Stomach (tissue), 9 donors: ENCODE results near the gene POLA1. TPM values are rescaled to one million over a fixed set of nuclear protein-coding genes. Genes with fewer than 3 reads are reported as not detected.

Experiments used
- DNase-seq, 2 donors: peaks; one replicate each; pipeline versions ENCODE4 v3.0.0 to v3.0.0-alpha.2; 2013 to 2019
- H3K27ac ChIP-seq, 5 donors: fragments of 200-600 bp in 4 of 5; sonication (generic) in 4 of 5; one replicate each; pipeline ENCODE4 v1.5.1; 2013 to 2019; ENCODE audit warnings: mild to moderate bottlenecking in 1 of 5, moderate library complexity in 1 of 5
- H3K27me3 ChIP-seq, 3 donors: fragments of 200-600 bp; sonication (generic); one replicate each; pipeline ENCODE4 v1.5.1; 2017 to 2019; ENCODE audit warnings: mixed run types in 1 of 3
- H3K36me3 ChIP-seq, 4 donors: fragments of 200-600 bp; sonication (generic); 1 replicate in 3 of 4; 2 replicates in 1 of 4; pipeline ENCODE4 v1.5.1; 2016 to 2019
- H3K4me1 ChIP-seq, 4 donors: fragments of 200-600 bp; sonication (generic); one replicate each; pipeline ENCODE4 v1.5.1; 2016 to 2019
- H3K4me3 ChIP-seq, 4 donors: fragments of 200-600 bp; sonication (generic) in 3 of 4; one replicate each; pipeline ENCODE4 v1.5.1; 2016 to 2019; ENCODE audit warnings: mild to moderate bottlenecking in 1 of 4
- H3K9me3 ChIP-seq, 4 donors: fragments of 200-600 bp; sonication (generic); one replicate each; pipeline ENCODE4 v1.5.1; 2016 to 2019
- CTCF ChIP-seq, 7 experiments: fragments of 450-650 bp in 4 of 7; fragments of 200-600 bp in 3 of 7; sonication (generic) in 3 of 7; IDR thresholded peaks; one replicate each; pipeline ENCODE4 v1.5.1; 2016 to 2019; ENCODE audit warnings: antibody characterized with exemption in 7 of 7, control low read depth in 2 of 7, mild to moderate bottlenecking in 1 of 7
- EP300 ChIP-seq: sonication (generic); formaldehyde crosslinking; IDR thresholded peaks from one replicate; pipeline ENCODE4 v1.6.1; 2017; ENCODE audit warnings: antibody characterized with exemption
- POLR2A ChIP-seq, 4 donors: fragments of 450-650 bp; IDR thresholded peaks; one replicate each; pipeline ENCODE4 v1.6.1; 2016; ENCODE audit warnings: antibody characterized with exemption in 4 of 4, control low read depth in 2 of 4, mild to moderate bottlenecking in 1 of 4, moderate library complexity in 1 of 4
- POLR2AphosphoS5 ChIP-seq, 3 donors: sonication (generic); formaldehyde crosslinking; IDR thresholded peaks; one replicate each; pipeline ENCODE4 v1.6.1; 2016; ENCODE audit warnings: antibody characterized with exemption in 3 of 3
- WGBS, 5 donors: extraction: QIAGEN DNeasy Blood & Tissue Kit in 3 of 5; methylation state at CpG; one replicate each; pipeline versions ENCODE4 v1.1.5 to v1.1.7; 2013 to 2018; 5-methylcytosine and 5-hydroxymethylcytosine counted together
- intact Hi-C: fragments of 100-400 bp; cut with DNase I; formaldehyde crosslinking; loops from one replicate; pipeline ENCODE4 v1.15.1; 2023; ENCODE audit warnings: low total_unique reads
- polyA plus RNA-seq, 3 donors: library from polyadenylated mRNA; stranded (reverse); fragments of 200-250 nt; gene quantifications; one replicate each; pipeline ENCODE4 v1.2.3, GENCODE V29; 2013
- total RNA-seq, 5 donors: library from RNA; depleted of rRNA; stranded (reverse); fragments of >200 nt; gene quantifications; one replicate each; pipeline versions ENCODE4 v1.1.0 to v1.2.3, GENCODE V29; 2014 to 2016
- donor health status: healthy with polysubstance abuse.
- donor health status: Bipolar disorder and iron deficiency.
- donor health status: healthy.

Gene POLA1
- total and polyA plus RNA-seq, 8 donors: 2.7 to 32.9 (median 8.9) TPM

GRCh38 chrX:24955372-24955930 is 261.7 kb downstream of the POLA1 start:
- 70 to 93% (median 86%) methylated on average over 2 of the region's 2 CpGs for WGBS, 5 donors
- H3K9me3 ChIP-seq: no peaks in the 10 kb centered on the region
- intact Hi-C loops: no loop called here
- no peak for DNase-seq
- no peak overlapping the region for H3K27ac ChIP-seq
- no peaks in the 10 kb centered on the region for H3K4me1 ChIP-seq
- H3K4me3 ChIP-seq: no peak overlapping the region
- H3K27me3 ChIP-seq: no peaks in the 10 kb centered on the region
- TF ChIP-seq CTCF (IDR thresholded peaks at IDR 0.05) (no peak), POLR2A (IDR thresholded peaks at IDR 0.05) (no peak), POLR2AphosphoS5 (IDR thresholded peaks at IDR 0.05) (no peak), EP300 (no peak)
- H3K36me3 ChIP-seq: no peaks in the 10 kb centered on the region

GRCh38 chrX:24956828-24957227 is 263.1 kb downstream of the POLA1 start:
- no peaks in the 10 kb centered on the region for H3K36me3 ChIP-seq
- H3K9me3 ChIP-seq: no peaks in the 10 kb centered on the region
- no peak overlapping the region for H3K4me3 ChIP-seq
- intact Hi-C loops: no loop called here
- no peak for TF ChIP-seq POLR2AphosphoS5 (IDR thresholded peaks at IDR 0.05)
- no peak for TF ChIP-seq POLR2A (IDR thresholded peaks at IDR 0.05)
- TF ChIP-seq CTCF (IDR thresholded peaks at IDR 0.05): no peak
- no peak for TF ChIP-seq EP300
- H3K27ac ChIP-seq: no peak overlapping the region
- H3K27me3 ChIP-seq: no peaks in the 10 kb centered on the region
- DNase-seq: no peak
- H3K4me1 ChIP-seq: no peaks in the 10 kb centered on the region

- Histone ChIP-seq H3K36me3 (no peaks in the 10 kb centered on the region), H3K27ac (no peak overlapping the region), H3K4me3 (no peak overlapping the region), H3K4me1 (no peaks in the 10 kb centered on the region), H3K27me3 (no peaks in the 10 kb centered on the region), H3K9me3 (no peaks in the 10 kb centered on the region)
- no peak for DNase-seq
- TF ChIP-seq POLR2AphosphoS5 (IDR thresholded peaks at IDR 0.05) (no peak), EP300 (no peak), CTCF (IDR thresholded peaks at IDR 0.05) (no peak), POLR2A (IDR thresholded peaks at IDR 0.05) (no peak)
- 58 to 84% (median 79%) methylated on average over 1 of the region's 1 CpG for WGBS, 5 donors
- intact Hi-C loops: no loop called here
Observed at GRCh38 chrX:24961809-24962208, 268.1 kb downstream of the POLA1 start.

GRCh38 chrX:24963823-24964222 is 270.1 kb downstream of the POLA1 start:
- no peak for DNase-seq
- Histone ChIP-seq H3K27ac (no peak overlapping the region), H3K4me3 (no peak overlapping the region), H3K4me1 (no peaks in the 10 kb centered on the region), H3K27me3 (no peaks in the 10 kb centered on the region), H3K9me3 (no peaks in the 10 kb centered on the region), H3K36me3 (no peaks in the 10 kb centered on the region)
- 83 to 92% (median 85%) methylated on average over 2 of the region's 2 CpGs for WGBS, 5 donors
- TF ChIP-seq POLR2AphosphoS5 (IDR thresholded peaks at IDR 0.05) (no peak), EP300 (no peak), POLR2A (IDR thresholded peaks at IDR 0.05) (no peak)
- intact Hi-C loops: no loop called here

GRCh38 chrX:24965372-24965771 is 271.7 kb downstream of the POLA1 start:
- Histone ChIP-seq H3K4me1 (no peaks in the 10 kb centered on the region), H3K27me3 (no peaks in the 10 kb centered on the region), H3K27ac (no peak overlapping the region), H3K4me3 (no peak overlapping the region), H3K9me3 (peaks cover 0 to 4% (median 2%) of the 10 kb centered on the region in 4 donors), H3K36me3 (no peaks in the 10 kb centered on the region)
- intact Hi-C loops: no loop called here
- no peak for TF ChIP-seq POLR2AphosphoS5 (IDR thresholded peaks at IDR 0.05)
- TF ChIP-seq EP300: no peak
- TF ChIP-seq POLR2A (IDR thresholded peaks at IDR 0.05): no peak
- no peak for TF ChIP-seq CTCF (IDR thresholded peaks at IDR 0.05)
- DNase-seq: peak in 1 of 2 donors; percentile 14
- WGBS, 5 donors: 63 to 95% (median 74%) methylated on average over 1 of the region's 1 CpG
